SK-N-SH (cell line): ENCODE measurements around the gene CNST. TPM values are rescaled to one million over a fixed set of nuclear protein-coding genes. Genes with fewer than 3 reads are reported as not detected.

ENCODE experiments used
- CTCF ChIA-PET: fragments of 300-600, 350-600 bp; formaldehyde crosslinking; extraction: SDS; loops from one replicate; lab custom pipeline; 2021; lab: Yijun Ruan, JAX
- POLR2A ChIA-PET: fragments of 350-600 bp; sonication (Branson Sonifier 250); formaldehyde crosslinking; extraction: SDS; loops from one replicate; lab custom pipeline; 2020; ENCODE audit warnings: antibody characterized with exemption, inconsistent platforms; lab: Yijun Ruan, JAX
- DNase-seq: peaks from one replicate; pipeline ENCODE4 v3.0.0; 2012
- H2AFZ ChIP-seq: fragments of 200-600 bp; sonication (generic); 2 replicates; pipeline ENCODE4 v1.8.1; 2016; ENCODE audit warnings: antibody characterized with exemption, mild to moderate bottlenecking, low read depth
- H3F3A ChIP-seq: fragments of 200-600 bp; sonication (generic); replicated peaks from 2 replicates; pipeline ENCODE3; 2016; ENCODE audit warnings: antibody characterized with exemption, mild to moderate bottlenecking; ENCODE audit not compliant: insufficient read depth
- H3K27ac ChIP-seq, 2 experiments: fragments of 200-500 bp in 1 of 2; fragments of 200-600 bp in 1 of 2; sonication (Bioruptor generic) in 1 of 2; sonication (generic), shearing (Covaris generic) in 1 of 2; 2 replicates each; pipeline versions ENCODE4 v1.5.1 to v1.6.1; 2014 to 2016; ENCODE audit warnings: low read depth in 2 of 2, inconsistent platforms in 1 of 2, low read length in 1 of 2, mild to moderate bottlenecking in 1 of 2, mixed read lengths in 1 of 2
- H3K27me3 ChIP-seq: fragments of 200-600 bp; sonication (generic), shearing (Covaris generic); 2 replicates; pipeline ENCODE4 v1.6.1; 2016; ENCODE audit warnings: mixed run types; ENCODE audit not compliant: insufficient read depth
- H3K36me3 ChIP-seq, 2 experiments: fragments of 200-500 bp in 1 of 2; fragments of 200-600 bp in 1 of 2; sonication (Bioruptor generic) in 1 of 2; sonication (generic) in 1 of 2; replicated peaks in 1 of 2; 2 replicates each; pipeline versions ENCODE3 to v1.5.1; 2014 to 2016; ENCODE audit warnings: low read length in 1 of 2, mild to moderate bottlenecking in 1 of 2; ENCODE audit not compliant: insufficient read depth in 2 of 2, control insufficient read depth in 1 of 2
- H3K4me1 ChIP-seq, 2 experiments: fragments of 200-500 bp in 1 of 2; fragments of 200-600 bp in 1 of 2; sonication (Bioruptor generic) in 1 of 2; sonication (generic), shearing (Covaris generic) in 1 of 2; 2 replicates each; pipeline versions ENCODE4 v1.5.1 to v1.6.1; 2014 to 2016; ENCODE audit warnings: low read depth in 1 of 2, low read length in 1 of 2, mixed run types in 1 of 2; ENCODE audit not compliant: insufficient read depth in 2 of 2, control insufficient read depth in 1 of 2
- H3K4me2 ChIP-seq: fragments of 200-600 bp; sonication (generic), shearing (Covaris generic); 2 replicates; pipeline ENCODE4 v1.6.1; 2017; ENCODE audit warnings: mixed run types
- H3K4me3 ChIP-seq, 2 experiments: fragments of 200-500 bp in 1 of 2; fragments of 200-600 bp in 1 of 2; sonication (Bioruptor generic) in 1 of 2; sonication (generic), shearing (Covaris generic) in 1 of 2; 2 replicates each; pipeline versions ENCODE4 v1.5.1 to v1.8.1; 2014 to 2016; ENCODE audit warnings: low read depth in 2 of 2, inconsistent platforms in 1 of 2, low read length in 1 of 2, mild to moderate bottlenecking in 1 of 2, mixed read lengths in 1 of 2, moderate library complexity in 1 of 2
- H3K79me2 ChIP-seq: fragments of 200-600 bp; sonication (generic); 2 replicates; pipeline ENCODE4 v1.8.1; 2017; ENCODE audit warnings: mild to moderate bottlenecking; ENCODE audit not compliant: insufficient read depth
- H3K9ac ChIP-seq: fragments of 200-600 bp; sonication (generic); 2 replicates; pipeline ENCODE4 v1.6.1; 2017; ENCODE audit warnings: mixed run types
- H3K9me2 ChIP-seq: fragments of 200-600 bp; sonication (generic); 2 replicates; pipeline ENCODE4 v1.6.1; 2017; ENCODE audit warnings: mixed run types
- H3K9me3 ChIP-seq: fragments of 200-600 bp; sonication (generic); 2 replicates; pipeline ENCODE4 v1.6.1; 2017; ENCODE audit warnings: mixed run types, mild to moderate bottlenecking, moderate library complexity
- H4K20me1 ChIP-seq: fragments of 200-600 bp; sonication (generic); 2 replicates; pipeline ENCODE4 v1.6.1; 2017; ENCODE audit warnings: mild to moderate bottlenecking, mixed run types; ENCODE audit not compliant: insufficient read depth
- CHD2 ChIP-seq: fragments of 150-350 bp; IDR thresholded peaks from 2 replicates; pipeline ENCODE4 v1.6.1; 2018; ENCODE audit warnings: low read length; ENCODE audit not compliant: partially characterized antibody
- CTCF ChIP-seq: fragments of 200-600 bp; sonication (generic); IDR thresholded peaks from 2 replicates; pipeline ENCODE4 v1.6.1; 2017; ENCODE audit warnings: antibody characterized with exemption, mild to moderate bottlenecking, moderate library complexity
- JUND ChIP-seq: IDR thresholded peaks from 2 replicates; pipeline ENCODE4 v1.4.0; 2012
- MEF2A ChIP-seq: IDR thresholded peaks from 2 replicates; pipeline ENCODE4 v1.4.0; 2012; ENCODE audit warnings: low read depth, borderline replicate concordance
- NRF1 ChIP-seq: IDR thresholded peaks from 2 replicates; pipeline ENCODE4 v1.6.1; 2012; ENCODE audit warnings: low read depth, mild to moderate bottlenecking, low read length
- POLR2AphosphoS5 ChIP-seq: IDR thresholded peaks from 2 replicates; pipeline ENCODE4 v1.6.1; 2012; ENCODE audit warnings: low read depth, low read length
- RCOR1 ChIP-seq: fragments of 150-350 bp; IDR thresholded peaks from 2 replicates; pipeline ENCODE4 v1.6.1; 2017; ENCODE audit warnings: antibody characterized with exemption, low read length
- REST ChIP-seq: IDR thresholded peaks from 2 replicates; pipeline ENCODE4 v1.6.1; 2012; ENCODE audit warnings: mild to moderate bottlenecking, low read depth, low read length, moderate library complexity
- RXRA ChIP-seq: IDR thresholded peaks from 2 replicates; pipeline ENCODE4 v1.4.0; 2012; ENCODE audit warnings: low read depth, mild to moderate bottlenecking, borderline replicate concordance
- SIN3A ChIP-seq: IDR thresholded peaks from 2 replicates; pipeline ENCODE4 v1.6.1; 2012; ENCODE audit warnings: low read depth, mild to moderate bottlenecking, low read length, moderate library complexity, borderline replicate concordance
- SMC3 ChIP-seq: IDR thresholded peaks from 2 replicates; pipeline ENCODE4 v1.6.1; 2012; ENCODE audit warnings: low read depth, low read length, improper control_type of control experiment
- TCF12 ChIP-seq: IDR thresholded peaks from 2 replicates; pipeline ENCODE4 v1.4.0; 2012
- YY1 ChIP-seq: IDR thresholded peaks from 2 replicates; pipeline ENCODE4 v1.4.0; 2012; ENCODE audit warnings: low read depth, mild to moderate bottlenecking
- WGBS: methylation state at CpG from one replicate; pipeline ENCODE4 v1.1.6; 2017; ENCODE audit warnings: low lambda C conversion rate; 5-methylcytosine and 5-hydroxymethylcytosine counted together
- polyA plus RNA-seq, 3 experiments: library from polyadenylated mRNA; depleted of rRNA; stranded (reverse); fragments of >200 nt; gene quantifications; 2 replicates each; pipeline ENCODE4 v1.2.3, GENCODE V29; 2012
- TF ChIP-seq, protein P1 (sequence below): IDR thresholded peaks from 2 replicates; pipeline ENCODE4 v1.4.0; 2012; ENCODE audit warnings: low read depth

Gene CNST
- polyA plus RNA-seq, 1 of the 3 experiments (the other 2 are of a cell fraction) = 21.7 TPM

- no peak for TF ChIP-seq CTCF
- TF ChIP-seq SIN3A = no peak
- TF ChIP-seq, all 33 proteins: peak for 0
Observed at GRCh38 chr1:246530482-246530881, 35.8 kb upstream of the CNST start (continued).

GRCh38 chr1:246532519-246532918, 33.7 kb upstream of the CNST start:
- H3K36me3 ChIP-seq = no peaks in the 10 kb centered on the region
- CTCF ChIA-PET = interaction anchor here (0.8 kb wide), 1 partner anchor 40 kb away, joined by 4 read pairs; no protein-coding TSS in a partner anchor
- H3K9ac ChIP-seq = no peak overlapping the region
- no peaks in the 10 kb centered on the region for H3K9me3 ChIP-seq
- TF ChIP-seq CTCF = peak; percentile 16; the same call in 1 of the 2 replicates
- no peak for TF ChIP-seq CHD2
- no peak for TF ChIP-seq SMC3
- TF ChIP-seq, all 33 proteins: peak for 1
- Histone ChIP-seq H3K27ac (no peak overlapping the region), H3K27me3 (no peaks in the 10 kb centered on the region), H3K4me1 (no peaks in the 10 kb centered on the region; a peak in 2 of 4 replicates), H3F3A (peaks cover 2% of the 10 kb centered on the region), H4K20me1 (no peaks in the 10 kb centered on the region), H3K4me3 (no peak overlapping the region), H3K4me2 (no peak overlapping the region), H3K9me2 (no peaks in the 10 kb centered on the region), H2AFZ (no peak overlapping the region), H3K79me2 (no peaks in the 10 kb centered on the region)
- POLR2A ChIA-PET = no interaction called here
- 13% methylated on average over 1 of the region's 1 CpG for WGBS
- no peak for DNase-seq

DNA sequence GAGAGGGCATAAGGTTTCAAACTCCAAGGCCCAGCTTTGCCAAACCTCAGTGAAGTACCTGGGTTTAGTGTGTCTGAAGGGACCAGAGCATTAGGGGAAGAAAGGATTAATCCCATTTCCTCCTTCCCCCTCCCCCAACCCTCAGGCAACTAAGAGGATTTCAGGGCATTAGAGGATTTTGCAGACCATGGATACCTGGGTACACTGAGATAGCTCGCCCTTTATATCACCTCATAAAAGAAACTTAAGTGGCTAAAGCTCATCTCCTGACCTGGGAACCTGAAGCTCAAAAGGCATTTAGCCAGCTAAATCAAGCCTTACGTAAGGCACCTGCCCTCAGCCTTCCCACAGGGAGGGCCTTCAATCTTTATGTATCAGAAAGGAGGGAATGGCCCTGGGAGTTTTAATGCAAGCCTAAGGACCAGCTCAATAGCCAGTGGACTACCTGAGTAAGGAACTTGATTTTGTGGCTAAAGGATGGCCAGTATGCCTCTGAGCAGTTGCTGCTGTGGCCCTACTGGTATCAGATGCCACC, 32.8 kb upstream of the CNST start:
- H3K27ac ChIP-seq = no peak overlapping the region
- POLR2A ChIA-PET = no interaction called here
- H3K27me3 ChIP-seq = no peaks in the 10 kb centered on the region
- DNase-seq = no peak
- H3K4me1 ChIP-seq = no peaks in the 10 kb centered on the region; a peak in 1 of 4 replicates
- WGBS = 62% methylated on average over 2 of the region's 2 CpGs
- no peak overlapping the region for H3K4me3 ChIP-seq
- H3K79me2 ChIP-seq = no peaks in the 10 kb centered on the region
- H3F3A ChIP-seq = peaks cover 2% of the 10 kb centered on the region
- H2AFZ ChIP-seq = no peak overlapping the region
- no peak overlapping the region for H3K9ac ChIP-seq
- no peaks in the 10 kb centered on the region for H3K9me3 ChIP-seq
- CTCF ChIA-PET = no interaction called here
- H4K20me1 ChIP-seq = no peaks in the 10 kb centered on the region
- no peaks in the 10 kb centered on the region for H3K36me3 ChIP-seq
- no peaks in the 10 kb centered on the region for H3K9me2 ChIP-seq
- H3K4me2 ChIP-seq = no peak overlapping the region
- TF ChIP-seq POLR2AphosphoS5 (no peak), YY1 (no peak), NRF1 (no peak), RXRA (no peak), RCOR1 (no peak), MEF2A (no peak), CTCF (no peak), JUND (no peak), REST (no peak), TCF12 (no peak), SMC3 (no peak)
- TF ChIP-seq, protein P1, sequence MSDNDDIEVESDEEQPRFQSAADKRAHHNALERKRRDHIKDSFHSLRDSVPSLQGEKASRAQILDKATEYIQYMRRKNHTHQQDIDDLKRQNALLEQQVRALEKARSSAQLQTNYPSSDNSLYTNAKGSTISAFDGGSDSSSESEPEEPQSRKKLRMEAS = no peak
